ENCODE measurements around the gene DYNLT2B. TPM values are rescaled to one million over a fixed set of nuclear protein-coding genes. Genes with fewer than 3 reads are reported as not detected.
A peak's percentile ranks its signal among the peaks of the same experiment; 100 is the strongest.
"Not testable (repeated sequence)": the region's sequence is repeated elsewhere in the genome, so short reads cannot be mapped to it uniquely, and the experiment has no call there.

DYNLT2B gene
- total RNA-seq, 1 experiment from 2014 or later: 4.7 TPM

GRCh38 chr3:196339493-196340254 is 21.6 kb upstream of the DYNLT2B start:
- Histone ChIP-seq H3K9me3 (replicated peaks) (no peaks in the 10 kb centered on the region), H3K27ac (no peak overlapping the region), H3K36me3 (no peaks in the 10 kb centered on the region), H3K4me3 (no peak overlapping the region), H3K27me3 (no peaks in the 10 kb centered on the region), H3K4me1 (peaks cover 17% of the 10 kb centered on the region)
- no peak for DNase-seq

GRCh38 chr3:196339044-196339443 is 21.0 kb upstream of the DYNLT2B start:
- DNase-seq: no peak
- Histone ChIP-seq H3K4me3 (no peak overlapping the region), H3K9me3 (replicated peaks) (no peaks in the 10 kb centered on the region), H3K27ac (peak overlapping the region; percentile 74), H3K27me3 (no peaks in the 10 kb centered on the region), H3K36me3 (no peaks in the 10 kb centered on the region), H3K4me1 (peaks cover 14% of the 10 kb centered on the region)

GRCh38 chr3:196336319-196337145 is 18.5 kb upstream of the DYNLT2B start:
- H3K27ac ChIP-seq: no peak overlapping the region
- no peak overlapping the region for H3K4me3 ChIP-seq
- peak; percentile 51 to 65 for DNase-seq
- no peaks in the 10 kb centered on the region for H3K9me3 ChIP-seq (replicated peaks)
- no peaks in the 10 kb centered on the region for H3K27me3 ChIP-seq
- no peaks in the 10 kb centered on the region for H3K36me3 ChIP-seq
- peaks cover 20% of the 10 kb centered on the region for H3K4me1 ChIP-seq

- no peaks in the 10 kb centered on the region for H3K27me3 ChIP-seq
- H3K9me3 ChIP-seq (replicated peaks): no peaks in the 10 kb centered on the region
- H3K27ac ChIP-seq: no peak overlapping the region
- peaks cover 20% of the 10 kb centered on the region for H3K4me1 ChIP-seq
- DNase-seq: no peak
- H3K4me3 ChIP-seq: peak overlapping the region; percentile 34
- H3K36me3 ChIP-seq: no peaks in the 10 kb centered on the region
Measured at GRCh38 chr3:196335503-196335948, 17.5 kb upstream of the DYNLT2B start.

- Histone ChIP-seq H3K36me3 (no peaks in the 10 kb centered on the region), H3K9me3 (replicated peaks) (no peaks in the 10 kb centered on the region), H3K27ac (no peak overlapping the region), H3K4me3 (no peak overlapping the region), H3K27me3 (no peaks in the 10 kb centered on the region), H3K4me1 (peaks cover 20% of the 10 kb centered on the region)
- DNase-seq: no peak
Measured at GRCh38 chr3:196334982-196335381, 16.9 kb upstream of the DYNLT2B start.

GRCh38 chr3:196332168-196332567 is 14.1 kb upstream of the DYNLT2B start:
- no peaks in the 10 kb centered on the region for H3K27me3 ChIP-seq
- no peak overlapping the region for H3K27ac ChIP-seq
- H3K4me3 ChIP-seq: no peak overlapping the region
- no peaks in the 10 kb centered on the region for H3K36me3 ChIP-seq
- peaks cover 9% of the 10 kb centered on the region; the same call in 1 of the 2 replicates for H3K4me1 ChIP-seq
- no peak for DNase-seq
- no peaks in the 10 kb centered on the region for H3K9me3 ChIP-seq (replicated peaks)

GRCh38 chr3:196327405-196327804 is 9.4 kb upstream of the DYNLT2B start:
- Histone ChIP-seq H3K9me3 (replicated peaks) (no peaks in the 10 kb centered on the region), H3K4me1 (peaks cover 14% of the 10 kb centered on the region), H3K4me3 (no peak overlapping the region), H3K27ac (no peak overlapping the region), H3K36me3 (no peaks in the 10 kb centered on the region), H3K27me3 (no peaks in the 10 kb centered on the region)
- no peak for DNase-seq

GRCh38 chr3:196326936-196327335 is 8.9 kb upstream of the DYNLT2B start:
- DNase-seq: no peak
- no peak overlapping the region for H3K4me3 ChIP-seq
- peaks cover 14% of the 10 kb centered on the region for H3K4me1 ChIP-seq
- H3K36me3 ChIP-seq: no peaks in the 10 kb centered on the region
- no peak overlapping the region for H3K27ac ChIP-seq
- no peaks in the 10 kb centered on the region for H3K9me3 ChIP-seq (replicated peaks)
- no peaks in the 10 kb centered on the region for H3K27me3 ChIP-seq

- peaks cover 14% of the 10 kb centered on the region for H3K4me1 ChIP-seq
- no peaks in the 10 kb centered on the region for H3K27me3 ChIP-seq
- H3K36me3 ChIP-seq: no peaks in the 10 kb centered on the region
- peak overlapping the region; percentile 78 for H3K27ac ChIP-seq
- peak overlapping the region; percentile 25 for H3K4me3 ChIP-seq
- DNase-seq: peak; percentile 92 to 94
- H3K9me3 ChIP-seq (replicated peaks): no peaks in the 10 kb centered on the region
Measured at GRCh38 chr3:196323691-196324090, 5.7 kb upstream of the DYNLT2B start.

- Histone ChIP-seq H3K36me3 (no peaks in the 10 kb centered on the region), H3K4me3 (no peak overlapping the region), H3K4me1 (peaks cover 14% of the 10 kb centered on the region), H3K27ac (no peak overlapping the region), H3K9me3 (replicated peaks) (no peaks in the 10 kb centered on the region), H3K27me3 (no peaks in the 10 kb centered on the region)
- DNase-seq: no peak
Measured at GRCh38 chr3:196323016-196323415, 5.0 kb upstream of the DYNLT2B start.

- no peak overlapping the region for H3K4me3 ChIP-seq
- no peak for DNase-seq
- peaks cover 14% of the 10 kb centered on the region for H3K4me1 ChIP-seq
- no peak overlapping the region for H3K27ac ChIP-seq
- H3K36me3 ChIP-seq: no peaks in the 10 kb centered on the region
- no peaks in the 10 kb centered on the region for H3K27me3 ChIP-seq
- no peaks in the 10 kb centered on the region for H3K9me3 ChIP-seq (replicated peaks)
Measured at GRCh38 chr3:196321162-196321561, 3.1 kb upstream of the DYNLT2B start.

- Histone ChIP-seq H3K4me1 (peaks cover 14% of the 10 kb centered on the region), H3K4me3 (no peak overlapping the region), H3K27me3 (no peaks in the 10 kb centered on the region), H3K27ac (no peak overlapping the region), H3K9me3 (replicated peaks) (no peaks in the 10 kb centered on the region), H3K36me3 (no peaks in the 10 kb centered on the region)
- peak in 1 of 2 experiments; percentile 34 for DNase-seq
Measured at GRCh38 chr3:196320137-196320536, 2.1 kb upstream of the DYNLT2B start.

- DNase-seq; H3K36me3 ChIP-seq; H3K4me1 ChIP-seq; H3K9me3 ChIP-seq (replicated peaks); H3K27me3 ChIP-seq: not testable (repeated sequence)
- Histone ChIP-seq H3K27ac (peak overlapping the region; percentile 69), H3K4me3 (peak overlapping the region; percentile 88)
Measured at GRCh38 chr3:196316799-196317686, 997 bp downstream of the DYNLT2B start.

- Histone ChIP-seq H3K4me1 (no peaks in the 10 kb centered on the region), H3K36me3 (no peaks in the 10 kb centered on the region), H3K27me3 (no peaks in the 10 kb centered on the region), H3K9me3 (replicated peaks) (no peaks in the 10 kb centered on the region), H3K27ac (no peak overlapping the region), H3K4me3 (no peak overlapping the region)
- DNase-seq: no peak
Measured at GRCh38 chr3:196315821-196316220, 2.2 kb downstream of the DYNLT2B start.

All from SJCRH30 (cell line).